Trophoblast cell (in vitro differentiated cells and primary cell): ENCODE data around the gene SPATA6.

Experiments
- DNase-seq, 2 donors: peaks; one replicate each; pipeline ENCODE4 v3.0.0-alpha.2; 2016
- H2AFZ ChIP-seq: 2 replicates; pipeline ENCODE4 v1.6.1; 2013; ENCODE audit warnings: low read length, moderate library complexity, mild to moderate bottlenecking; ENCODE audit not compliant: insufficient read depth, poor library complexity
- H2AK5ac ChIP-seq: 2 replicates; pipeline ENCODE4 v1.6.1; 2013; ENCODE audit warnings: mild to moderate bottlenecking, low read length
- H2BK120ac ChIP-seq: 2 replicates; pipeline ENCODE4 v1.6.1; 2013; ENCODE audit warnings: low read length, mild to moderate bottlenecking, moderate library complexity; ENCODE audit not compliant: insufficient read depth, poor library complexity
- H2BK12ac ChIP-seq: 2 replicates; pipeline ENCODE4 v1.6.1; 2013; ENCODE audit warnings: mild to moderate bottlenecking, low read length, moderate library complexity
- H2BK5ac ChIP-seq: 2 replicates; pipeline ENCODE4 v1.6.1; 2013; ENCODE audit warnings: low read length, low read depth, moderate library complexity, mild to moderate bottlenecking; ENCODE audit not compliant: poor library complexity
- H3K14ac ChIP-seq: 2 replicates; pipeline ENCODE4 v1.6.1; 2013; ENCODE audit warnings: mild to moderate bottlenecking, low read length
- H3K18ac ChIP-seq: 2 replicates; pipeline ENCODE4 v1.6.1; 2013; ENCODE audit warnings: mild to moderate bottlenecking, low read length
- H3K23ac ChIP-seq: 2 replicates; pipeline ENCODE4 v1.6.1; 2013; ENCODE audit warnings: low read length
- H3K27ac ChIP-seq: 2 replicates; pipeline ENCODE4 v1.5.1; 2013; ENCODE audit warnings: low read depth, mild to moderate bottlenecking, inconsistent platforms, low read length, moderate library complexity
- H3K27me3 ChIP-seq: 2 replicates; pipeline ENCODE4 v1.6.1; 2013; ENCODE audit warnings: inconsistent platforms, mild to moderate bottlenecking, low read length, moderate library complexity; ENCODE audit not compliant: insufficient read depth
- H3K36me3 ChIP-seq, 2 experiments: 1 replicate in 1 of 2; 2 replicates in 1 of 2; pipeline ENCODE4 v1.6.1; 2013; ENCODE audit warnings: low read length in 2 of 2, mild to moderate bottlenecking in 2 of 2, moderate library complexity in 1 of 2; ENCODE audit not compliant: insufficient read depth in 2 of 2, control insufficient read depth in 1 of 2
- H3K4ac ChIP-seq: 2 replicates; pipeline ENCODE4 v1.6.1; 2013; ENCODE audit warnings: low read depth, mild to moderate bottlenecking, low read length, moderate library complexity
- H3K4me1 ChIP-seq, 2 experiments: 1 replicate in 1 of 2; 2 replicates in 1 of 2; pipeline ENCODE4 v1.6.1; 2013; ENCODE audit warnings: low read length in 2 of 2, mild to moderate bottlenecking in 2 of 2, moderate library complexity in 1 of 2; ENCODE audit not compliant: insufficient read depth in 2 of 2, control insufficient read depth in 1 of 2
- H3K4me2 ChIP-seq: 2 replicates; pipeline ENCODE4 v1.6.1; 2013; ENCODE audit warnings: inconsistent platforms, mild to moderate bottlenecking, low read length, moderate library complexity
- H3K4me3 ChIP-seq: 2 replicates; pipeline ENCODE4 v1.5.1; 2013; ENCODE audit warnings: mild to moderate bottlenecking, low read depth, low read length, inconsistent platforms
- H3K79me1 ChIP-seq: one replicate; pipeline ENCODE4 v1.6.1; 2013; ENCODE audit warnings: low read length
- H3K79me2 ChIP-seq: 2 replicates; pipeline ENCODE4 v1.6.1; 2013; ENCODE audit warnings: low read length, mild to moderate bottlenecking; ENCODE audit not compliant: control insufficient read depth, insufficient read depth, poor library complexity
- H3K9ac ChIP-seq: 2 replicates; pipeline ENCODE4 v1.6.1; 2013; ENCODE audit warnings: mild to moderate bottlenecking, low read length
- H3K9me3 ChIP-seq: 2 replicates; pipeline ENCODE4 v1.6.1; 2013; ENCODE audit warnings: low read depth, mild to moderate bottlenecking, control low read depth, inconsistent platforms, low read length; ENCODE audit not compliant: insufficient read depth
- H4K12ac ChIP-seq: 2 replicates; pipeline ENCODE4 v1.6.1; 2013; ENCODE audit warnings: low read depth, mild to moderate bottlenecking, low read length, moderate library complexity
- H4K8ac ChIP-seq: 2 replicates; pipeline ENCODE4 v1.6.1; 2013; ENCODE audit warnings: low read depth, mild to moderate bottlenecking, low read length, moderate library complexity
- H4K91ac ChIP-seq: one replicate; pipeline ENCODE4 v1.6.1; 2013; ENCODE audit warnings: low read depth, mild to moderate bottlenecking, low read length, moderate library complexity
- WGBS: extraction: QIAGEN DNeasy Blood & Tissue Kit; methylation state at CpG from one replicate; pipeline ENCODE4 v1.1.7; 2013; ENCODE audit warnings: missing lambda C conversion rate; ENCODE audit not compliant: insufficient read length, insufficient coverage; ENCODE audit errors: extremely low coverage; 5-methylcytosine and 5-hydroxymethylcytosine counted together

Gene SPATA6

DNA sequence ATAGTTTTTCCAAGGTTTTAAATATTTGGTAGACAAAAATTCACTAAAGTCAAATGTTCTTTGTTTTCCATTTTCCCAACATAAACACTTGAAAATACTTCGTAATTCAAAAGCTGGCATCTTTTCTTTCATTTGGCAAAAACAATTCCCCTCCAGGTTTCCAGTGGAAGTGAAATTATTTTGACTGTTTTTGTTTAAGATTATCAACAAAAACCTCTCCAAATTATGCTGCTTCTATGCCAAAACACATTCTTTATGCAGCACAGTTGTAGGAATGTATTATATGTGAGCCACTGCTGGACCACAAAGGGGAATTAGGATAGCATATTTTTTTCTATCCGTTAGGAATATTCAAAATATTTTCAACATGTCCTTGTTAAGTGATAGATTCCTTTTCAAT is 205.4 kb downstream of the SPATA6 start:
- no peak overlapping the region for H4K91ac ChIP-seq
- no peaks in the 10 kb centered on the region for H3K36me3 ChIP-seq
- H2BK5ac ChIP-seq, result no peak overlapping the region
- H3K14ac ChIP-seq, result no peak overlapping the region
- no peak for DNase-seq
- H3K9me3 ChIP-seq, result peaks cover 4% of the 10 kb centered on the region
- no peak overlapping the region for H3K4me3 ChIP-seq
- no peak overlapping the region for H4K8ac ChIP-seq
- H3K4me2 ChIP-seq, result no peak overlapping the region
- no peak overlapping the region for H3K9ac ChIP-seq
- no peaks in the 10 kb centered on the region for H3K4me1 ChIP-seq
- no peak overlapping the region for H2BK120ac ChIP-seq
- H4K12ac ChIP-seq, result no peak overlapping the region
- H2AFZ ChIP-seq, result no peak overlapping the region
- no peaks in the 10 kb centered on the region for H3K79me2 ChIP-seq
- H2AK5ac ChIP-seq, result no peak overlapping the region
- H3K23ac ChIP-seq, result no peak overlapping the region
- no peak overlapping the region for H2BK12ac ChIP-seq
- H3K27me3 ChIP-seq, result no peaks in the 10 kb centered on the region
- no peak overlapping the region for H3K4ac ChIP-seq
- H3K18ac ChIP-seq, result no peak overlapping the region
- no peak overlapping the region for H3K27ac ChIP-seq
- H3K79me1 ChIP-seq, result no peaks in the 10 kb centered on the region
- WGBS, result no CpG with 5 or more reads among the region's 2 CpGs

DNA sequence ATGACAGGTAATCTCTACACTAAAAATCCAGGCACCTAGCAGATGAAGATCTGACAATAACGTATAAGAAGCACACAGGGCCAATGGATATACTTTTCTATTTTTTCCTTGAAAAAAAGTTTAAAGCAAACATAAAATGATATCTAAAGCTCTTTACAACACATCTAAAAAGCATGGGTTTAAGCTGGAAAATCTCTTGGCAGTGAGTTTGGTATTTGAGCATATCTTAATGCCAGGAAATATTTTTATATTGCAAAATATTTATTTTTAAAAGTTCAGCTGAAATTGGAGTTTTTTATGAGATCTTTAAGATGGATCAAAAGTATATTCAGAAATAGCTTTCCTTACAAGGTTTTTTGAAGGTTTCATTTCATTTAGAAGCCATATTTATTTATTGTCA is 209.0 kb downstream of the SPATA6 start:
- Histone ChIP-seq H3K4me3 (no peak overlapping the region), H3K36me3 (no peaks in the 10 kb centered on the region), H2AK5ac (no peak overlapping the region), H4K8ac (no peak overlapping the region), H2BK5ac (no peak overlapping the region), H3K9ac (no peak overlapping the region), H3K27me3 (no peaks in the 10 kb centered on the region), H3K4ac (no peak overlapping the region), H4K12ac (no peak overlapping the region), H3K4me1 (no peaks in the 10 kb centered on the region), H3K4me2 (no peak overlapping the region), H3K18ac (no peak overlapping the region), H4K91ac (no peak overlapping the region), H2BK12ac (no peak overlapping the region), H3K79me1 (no peaks in the 10 kb centered on the region), H3K14ac (no peak overlapping the region), H3K23ac (no peak overlapping the region), H2BK120ac (no peak overlapping the region), H2AFZ (no peak overlapping the region), H3K27ac (no peak overlapping the region), H3K9me3 (peaks cover 4% of the 10 kb centered on the region), H3K79me2 (no peaks in the 10 kb centered on the region)
- no CpG with 5 or more reads among the region's 1 CpG for WGBS
- DNase-seq, result no peak

- no peaks in the 10 kb centered on the region for H3K79me1 ChIP-seq
- H4K91ac ChIP-seq, result no peak overlapping the region
- no peak overlapping the region for H2AK5ac ChIP-seq
- no peak overlapping the region for H3K27ac ChIP-seq
- no peak overlapping the region for H2AFZ ChIP-seq
- H3K27me3 ChIP-seq, result no peaks in the 10 kb centered on the region
- H3K4ac ChIP-seq, result no peak overlapping the region
- H3K9ac ChIP-seq, result no peak overlapping the region
- H3K9me3 ChIP-seq, result no peaks in the 10 kb centered on the region
- no peaks in the 10 kb centered on the region for H3K36me3 ChIP-seq
- no peak overlapping the region for H4K8ac ChIP-seq
- no peak overlapping the region for H3K4me2 ChIP-seq
- no peak overlapping the region for H3K4me3 ChIP-seq
- no peak overlapping the region for H3K18ac ChIP-seq
- no peak overlapping the region for H3K23ac ChIP-seq
- H4K12ac ChIP-seq, result no peak overlapping the region
- H3K79me2 ChIP-seq, result no peaks in the 10 kb centered on the region
- H2BK5ac ChIP-seq, result no peak overlapping the region
- no peak overlapping the region for H3K14ac ChIP-seq
- no peak for DNase-seq
- H2BK120ac ChIP-seq, result no peak overlapping the region
- H3K4me1 ChIP-seq, result no peaks in the 10 kb centered on the region
- no peak overlapping the region for H2BK12ac ChIP-seq
These were observed 210.1 kb downstream of the SPATA6 start for GRCh38 chr1:48261881-48262400.

- Histone ChIP-seq H3K9me3 (no peaks in the 10 kb centered on the region), H3K27me3 (no peaks in the 10 kb centered on the region), H3K4me1 (no peaks in the 10 kb centered on the region), H2BK12ac (no peak overlapping the region), H3K4me2 (no peak overlapping the region), H3K9ac (no peak overlapping the region), H4K12ac (no peak overlapping the region), H2AFZ (no peak overlapping the region), H3K79me2 (no peaks in the 10 kb centered on the region), H3K14ac (no peak overlapping the region), H3K36me3 (no peaks in the 10 kb centered on the region), H4K8ac (no peak overlapping the region), H3K23ac (no peak overlapping the region), H3K79me1 (no peaks in the 10 kb centered on the region), H4K91ac (no peak overlapping the region), H3K18ac (no peak overlapping the region), H2BK120ac (no peak overlapping the region), H3K4me3 (no peak overlapping the region), H2BK5ac (no peak overlapping the region), H3K27ac (no peak overlapping the region), H2AK5ac (no peak overlapping the region), H3K4ac (no peak overlapping the region)
- WGBS, result no CpG with 5 or more reads among the region's 1 CpG
- no peak for DNase-seq
These were observed 213.9 kb downstream of the SPATA6 start for GRCh38 chr1:48258106-48258505.
